ENCODE results near the gene ARID5A.
"Not testable (repeated sequence)": the region's sequence is repeated elsewhere in the genome, so short reads cannot be mapped to it uniquely, and the experiment has no call there.

The ARID5A gene

GRCh38 chr2:96557421-96557820 lies 20.9 kb downstream of the ARID5A start:
- DNase-seq = not testable (repeated sequence)

- no peak for DNase-seq
Observed at GRCh38 chr2:96558061-96558460, 21.5 kb downstream of the ARID5A start.

- no peak for DNase-seq
Observed at GRCh38 chr2:96558485-96558884, 21.9 kb downstream of the ARID5A start.

GRCh38 chr2:96564026-96564425 lies 27.5 kb downstream of the ARID5A start:
- DNase-seq = no peak

- no peak for DNase-seq
Observed at GRCh38 chr2:96564563-96564962, 28.0 kb downstream of the ARID5A start.

GRCh38 chr2:96565111-96565510 lies 28.6 kb downstream of the ARID5A start:
- no peak for DNase-seq

GRCh38 chr2:96568094-96568493 lies 31.5 kb downstream of the ARID5A start:
- DNase-seq = no peak

GRCh38 chr2:96574364-96574763 lies 37.8 kb downstream of the ARID5A start:
- DNase-seq = no peak

GRCh38 chr2:96575785-96576456 lies 39.4 kb downstream of the ARID5A start:
- DNase-seq = no peak

- DNase-seq = no peak
Observed at GRCh38 chr2:96577501-96577900, 40.9 kb downstream of the ARID5A start.

GRCh38 chr2:96578731-96579130 lies 42.2 kb downstream of the ARID5A start:
- no peak for DNase-seq

GRCh38 chr2:96579422-96579821 lies 42.9 kb downstream of the ARID5A start:
- DNase-seq = no peak

- no peak for DNase-seq
Observed at GRCh38 chr2:96580771-96581170, 44.2 kb downstream of the ARID5A start.

- DNase-seq = no peak
Observed at GRCh38 chr2:96584017-96584416, 47.5 kb downstream of the ARID5A start.

- DNase-seq = peak; percentile 6 to 15
Observed at GRCh38 chr2:96587843-96588242, 51.3 kb downstream of the ARID5A start.

- no peak for DNase-seq
Observed at GRCh38 chr2:96591054-96591453, 54.5 kb downstream of the ARID5A start.

- DNase-seq = peak in 1 of 2 donors; percentile 9
Observed at GRCh38 chr2:96591494-96591893, 54.9 kb downstream of the ARID5A start.

GRCh38 chr2:96594282-96594681 lies 57.7 kb downstream of the ARID5A start:
- no peak for DNase-seq

- no peak for DNase-seq
Observed at GRCh38 chr2:96594691-96595152, 58.2 kb downstream of the ARID5A start.

- DNase-seq = no peak
Observed at GRCh38 chr2:96596596-96596995, 60.0 kb downstream of the ARID5A start.

GRCh38 chr2:96599941-96600340 lies 63.4 kb downstream of the ARID5A start:
- DNase-seq = no peak

- no peak for DNase-seq
Observed at GRCh38 chr2:96601382-96602292, 65.1 kb downstream of the ARID5A start.

All from inflammatory macrophage (primary cell).